ENCODE data around the gene MARCHF11. TPM values are rescaled to one million over a fixed set of nuclear protein-coding genes. Genes with fewer than 3 reads are reported as not detected.

The MARCHF11 gene
- total RNA-seq, 1 donor from 2014 or later: 1.1 TPM

- no peak for TF ChIP-seq CTCF (conservative IDR thresholded peaks at IDR 0.05)
- Mint-ChIP-seq H3K4me3 (no peak overlapping the region), H3K9me3 (peaks cover 2% of the 10 kb centered on the region), H3K36me3 (ENCODE audit: low read depth) (no peaks in the 10 kb centered on the region), H3K27me3 (ENCODE audit: low read depth) (peaks cover 3% of the 10 kb centered on the region), H3K4me1 (no peaks in the 10 kb centered on the region), H3K27ac (ENCODE audit: unreplicated experiment) (no peak overlapping the region)
- DNase-seq (ENCODE audit: low read depth, low spot score): no peak
Observed at GRCh38 chr5:16115140-16115539, 64.5 kb downstream of the MARCHF11 start.

- Mint-ChIP-seq H3K36me3 (ENCODE audit: low read depth) (no peaks in the 10 kb centered on the region), H3K27me3 (ENCODE audit: low read depth) (peaks cover 2% of the 10 kb centered on the region), H3K27ac (ENCODE audit: unreplicated experiment) (no peak overlapping the region), H3K4me1 (no peaks in the 10 kb centered on the region), H3K4me3 (no peak overlapping the region), H3K9me3 (peaks cover 5% of the 10 kb centered on the region)
- no peak for TF ChIP-seq CTCF (conservative IDR thresholded peaks at IDR 0.05)
- DNase-seq (ENCODE audit: low read depth, low spot score): no peak
Observed at GRCh38 chr5:16108418-16108817, 71.2 kb downstream of the MARCHF11 start.

- Mint-ChIP-seq H3K4me3 (no peak overlapping the region), H3K9me3 (peaks cover 11% of the 10 kb centered on the region), H3K4me1 (no peaks in the 10 kb centered on the region), H3K27me3 (ENCODE audit: low read depth) (peaks cover 2% of the 10 kb centered on the region), H3K36me3 (ENCODE audit: low read depth) (no peaks in the 10 kb centered on the region), H3K27ac (ENCODE audit: unreplicated experiment) (no peak overlapping the region)
- TF ChIP-seq CTCF (conservative IDR thresholded peaks at IDR 0.05): no peak
- DNase-seq (ENCODE audit: low read depth, low spot score): no peak
Observed at GRCh38 chr5:16104961-16105360, 74.6 kb downstream of the MARCHF11 start.

- Mint-ChIP-seq H3K9me3 (no peaks in the 10 kb centered on the region), H3K4me1 (no peaks in the 10 kb centered on the region), H3K27me3 (ENCODE audit: low read depth) (peaks cover 19% of the 10 kb centered on the region), H3K4me3 (no peak overlapping the region), H3K36me3 (ENCODE audit: low read depth) (no peaks in the 10 kb centered on the region), H3K27ac (ENCODE audit: unreplicated experiment) (no peak overlapping the region)
- no peak for DNase-seq (ENCODE audit: low read depth, low spot score)
- TF ChIP-seq CTCF (conservative IDR thresholded peaks at IDR 0.05): no peak
Observed at GRCh38 chr5:16095612-16096011, 84.0 kb downstream of the MARCHF11 start.

GRCh38 chr5:16090270-16090669 lies 89.3 kb downstream of the MARCHF11 start:
- Mint-ChIP-seq H3K4me1 (no peaks in the 10 kb centered on the region), H3K27me3 (ENCODE audit: low read depth) (peaks cover 3% of the 10 kb centered on the region), H3K4me3 (no peak overlapping the region), H3K27ac (ENCODE audit: unreplicated experiment) (no peak overlapping the region), H3K36me3 (ENCODE audit: low read depth) (no peaks in the 10 kb centered on the region), H3K9me3 (no peaks in the 10 kb centered on the region)
- no peak for TF ChIP-seq CTCF (conservative IDR thresholded peaks at IDR 0.05)
- DNase-seq (ENCODE audit: low read depth, low spot score): no peak

- Mint-ChIP-seq H3K27ac (ENCODE audit: unreplicated experiment) (no peak overlapping the region), H3K36me3 (ENCODE audit: low read depth) (no peaks in the 10 kb centered on the region), H3K27me3 (ENCODE audit: low read depth) (no peaks in the 10 kb centered on the region), H3K4me1 (peaks cover 10% of the 10 kb centered on the region), H3K9me3 (peaks cover 10% of the 10 kb centered on the region), H3K4me3 (no peak overlapping the region)
- TF ChIP-seq CTCF (conservative IDR thresholded peaks at IDR 0.05): no peak
- DNase-seq (ENCODE audit: low read depth, low spot score): no peak
Observed at GRCh38 chr5:16082982-16083381, 96.6 kb downstream of the MARCHF11 start.

Data from neural crest cell (in vitro differentiated cells).